Left colon (tissue), 2 donors: Measurements from ENCODE around the gene TFIP11. TPM values are rescaled to one million over a fixed set of nuclear protein-coding genes. Genes with fewer than 3 reads are reported as not detected.

Source experiments
- ATAC-seq: fragments of 200-7000 bp; cut with Tn5 transposase; one replicate; pipeline ENCODE4 v1.9.1; 2020; ENCODE audit warnings: mild to moderate bottlenecking, moderate library complexity
- DNase-seq, 2 donors: peaks; one replicate each; pipeline ENCODE4 v3.0.0-alpha.2; 2020
- intact Hi-C, 2 donors: fragments of 100-400 bp; cut with DNase I in 1 of 2; cut with micrococcal nuclease in 1 of 2; formaldehyde crosslinking; loops; one replicate each; pipeline versions ENCODE4 v1.11.2 to v1.14.0; 2022; cut with DNase I, micrococcal nuclease
- total RNA-seq, 2 donors: library from RNA; stranded (reverse); fragmentation: NEBNext Ultra II Directional; extraction: Animal tissue kit (Norgen Biotek cat#: 25700); gene quantifications; one replicate each; pipeline ENCODE4 v1.2.1, GENCODE V29; 2021
- donor health status: DM: no; HTN: no; CAD: no.
- donor health status: DM: yes; HTN: yes; CAD: no.

Gene TFIP11
- total RNA-seq, 2 donors from 2014 or later: 27.9 to 30.7 TPM

GRCh38 chr22:26483439-26484359 lies 28.6 kb downstream of the TFIP11 start, which contains the start of the genes HPS4 and SRRD:
Gene HPS4 (minus strand): TSS chr22:26483783. CDS start chr22:26481762, 2,021 bp downstream.
Gene SRRD (plus strand): TSS chr22:26483877. CDS start chr22:26483891, 14 bp downstream.
- ATAC-seq: peak; percentile 88
- intact Hi-C loops: no loop called here
- peak; percentile 86 to 95 for DNase-seq

- no peak for ATAC-seq
- DNase-seq: no peak
- intact Hi-C loops: no loop called here
Measured at GRCh38 chr22:26483043-26483438, 29.2 kb downstream of the TFIP11 start.

DNA sequence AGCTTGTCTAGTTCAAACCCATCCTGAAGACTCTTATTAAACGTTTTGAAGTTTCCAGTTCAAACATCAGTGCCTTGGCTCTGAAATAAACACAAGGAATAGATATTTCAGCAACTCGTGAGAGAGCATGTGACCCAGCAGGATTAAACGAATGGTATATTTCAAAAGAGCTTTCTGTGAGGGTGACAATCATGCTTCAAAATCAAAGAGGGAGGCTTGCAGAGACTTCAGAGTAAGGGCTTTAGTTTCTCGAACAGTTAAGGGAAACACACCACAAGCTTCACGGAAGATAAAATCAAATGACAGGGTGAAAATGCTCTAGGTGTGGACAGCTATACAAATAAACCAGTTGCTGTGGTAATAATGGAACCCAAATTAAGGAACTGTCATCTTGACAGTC lies 30.1 kb downstream of the TFIP11 start:
- DNase-seq: no peak
- no peak for ATAC-seq
- intact Hi-C loops: no loop called here

- no peak for ATAC-seq
- intact Hi-C loops: no loop called here
- no peak for DNase-seq
Measured at GRCh38 chr22:26481694-26482093, 30.6 kb downstream of the TFIP11 start.

GRCh38 chr22:26481112-26481693 lies 31.1 kb downstream of the TFIP11 start:
- DNase-seq (no peak), ATAC-seq (no peak)
- intact Hi-C loops: no loop called here

- ATAC-seq: no peak
- DNase-seq: no peak
- intact Hi-C loops: no loop called here
Measured at GRCh38 chr22:26480611-26480932, 31.7 kb downstream of the TFIP11 start.

GRCh38 chr22:26479792-26480610 lies 32.3 kb downstream of the TFIP11 start:
- intact Hi-C loops: no loop called here
- peak; percentile 49 for ATAC-seq
- no peak for DNase-seq

- DNase-seq: no peak
- ATAC-seq: peak; percentile 17
Measured at GRCh38 chr22:26479043-26479791, 33.1 kb downstream of the TFIP11 start.

DNA sequence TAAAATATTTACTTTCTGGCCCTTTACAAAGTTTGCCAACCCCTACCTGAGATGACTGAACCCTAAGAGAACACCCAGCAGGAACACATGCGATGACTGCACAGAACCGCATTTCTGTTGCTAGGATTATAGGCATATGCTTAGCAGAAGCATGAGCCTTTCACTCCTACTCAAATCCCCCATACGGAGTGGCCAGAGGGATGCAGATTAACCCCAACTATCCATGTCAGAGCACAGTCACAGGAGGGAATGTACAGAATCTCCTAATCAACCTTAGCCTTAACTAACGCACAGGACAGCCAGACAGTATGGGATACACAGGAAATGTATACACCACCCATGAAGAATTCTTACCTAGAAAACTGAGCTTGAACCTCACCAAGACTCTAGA lies 34.9 kb downstream of the TFIP11 start:
- intact Hi-C loops: no loop called here
- ATAC-seq: no peak
- DNase-seq: no peak

More at GRCh38 chr22:26479043-26479791, 33.1 kb downstream of the TFIP11 start:
- intact Hi-C loops: no loop called here

DNA sequence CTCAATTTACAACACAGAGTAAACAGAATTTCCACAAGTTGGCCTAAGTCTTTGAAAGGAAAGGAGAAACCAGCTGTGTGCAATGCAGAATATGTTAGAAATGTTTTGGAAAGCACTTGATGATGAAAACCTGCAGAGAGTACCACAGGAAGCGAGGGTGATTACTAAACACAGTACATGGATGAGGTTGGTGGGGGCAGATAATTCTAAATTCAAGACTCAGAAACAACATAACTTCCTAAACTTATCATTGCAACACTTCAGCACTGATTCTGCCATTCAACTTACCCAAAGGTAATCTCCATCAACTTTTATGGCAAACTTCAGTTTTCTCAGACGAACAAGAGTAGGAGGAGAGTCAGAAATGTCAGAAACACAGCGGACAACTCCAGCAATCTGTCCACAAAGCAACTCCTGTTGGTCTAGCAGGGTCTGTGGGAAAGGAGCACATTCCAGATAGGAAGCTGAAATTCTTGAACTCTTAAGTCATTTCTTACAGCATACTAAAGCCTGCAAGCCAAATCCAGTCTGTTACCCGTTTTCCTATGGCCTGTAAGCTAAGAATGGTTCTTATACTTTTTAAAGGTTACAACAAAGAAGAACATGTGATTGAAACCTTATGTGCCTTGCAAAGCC lies 35.5 kb downstream of the TFIP11 start:
- intact Hi-C loops: no loop called here
- ATAC-seq: no peak
- DNase-seq: no peak

- no peak for ATAC-seq
- intact Hi-C loops: no loop called here
- DNase-seq: no peak
Measured at GRCh38 chr22:26474682-26475081, 37.6 kb downstream of the TFIP11 start.

DNA sequence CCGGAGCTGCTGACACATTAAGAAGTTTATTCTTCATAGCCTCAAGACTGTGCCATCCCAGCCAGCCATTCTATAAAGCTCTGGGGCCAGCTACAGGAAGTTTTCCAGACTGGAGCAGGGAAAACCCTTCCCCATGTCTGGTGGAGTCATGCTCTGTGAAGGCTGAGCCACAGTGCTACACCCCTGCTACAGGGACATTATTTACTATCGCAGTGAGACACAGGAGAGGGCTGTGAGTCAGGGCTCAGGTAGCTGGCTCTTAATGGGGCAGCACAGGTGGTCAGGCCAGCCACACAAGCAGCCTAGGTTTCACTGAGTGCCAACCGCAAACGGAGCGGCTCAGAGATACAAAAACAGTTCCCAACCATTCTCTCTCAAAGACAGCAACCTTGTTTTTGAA lies 40.8 kb downstream of the TFIP11 start:
- intact Hi-C loops: no loop called here
- no peak for DNase-seq
- ATAC-seq: no peak

DNA sequence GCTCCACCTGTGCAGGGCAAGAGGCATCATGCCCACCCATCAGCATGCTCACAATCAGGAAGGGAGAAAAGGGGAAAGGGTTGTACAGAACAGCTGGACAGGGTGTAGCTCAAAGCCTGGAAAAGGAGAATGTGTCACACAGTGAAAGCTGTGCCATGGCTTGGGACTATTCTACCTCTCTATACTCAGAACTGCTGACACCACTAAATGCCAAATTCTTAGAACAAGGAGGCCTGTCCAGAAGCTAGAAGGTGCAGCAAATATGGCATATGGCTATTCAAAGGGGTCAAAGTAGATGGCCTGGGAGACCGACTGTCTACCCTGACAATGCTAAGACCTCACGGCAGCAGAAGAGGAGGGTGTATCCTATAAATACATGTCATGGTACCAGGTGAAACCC lies 41.5 kb downstream of the TFIP11 start:
- no peak for DNase-seq
- intact Hi-C loops: no loop called here
- ATAC-seq: no peak

DNA sequence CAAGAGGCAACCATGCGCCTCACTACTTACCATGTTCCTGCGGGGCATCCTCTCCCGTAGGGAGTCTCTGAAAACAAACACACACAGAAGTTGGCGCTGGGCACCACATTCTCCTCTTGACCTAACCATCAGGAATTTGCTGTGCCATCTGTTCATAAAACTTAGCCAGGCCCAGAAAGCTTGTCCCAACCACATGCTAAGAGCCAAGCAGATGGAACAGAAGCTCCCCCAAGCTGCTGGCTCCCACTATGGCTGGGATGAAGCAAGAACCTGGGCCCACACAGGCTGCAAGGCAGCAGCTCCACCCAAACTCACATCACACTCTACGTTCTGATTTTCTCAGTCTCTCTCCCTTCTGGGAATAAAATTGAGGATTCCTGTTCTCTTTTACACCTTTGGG lies 46.1 kb downstream of the TFIP11 start:
- ATAC-seq: no peak
- intact Hi-C loops: no loop called here

DNA sequence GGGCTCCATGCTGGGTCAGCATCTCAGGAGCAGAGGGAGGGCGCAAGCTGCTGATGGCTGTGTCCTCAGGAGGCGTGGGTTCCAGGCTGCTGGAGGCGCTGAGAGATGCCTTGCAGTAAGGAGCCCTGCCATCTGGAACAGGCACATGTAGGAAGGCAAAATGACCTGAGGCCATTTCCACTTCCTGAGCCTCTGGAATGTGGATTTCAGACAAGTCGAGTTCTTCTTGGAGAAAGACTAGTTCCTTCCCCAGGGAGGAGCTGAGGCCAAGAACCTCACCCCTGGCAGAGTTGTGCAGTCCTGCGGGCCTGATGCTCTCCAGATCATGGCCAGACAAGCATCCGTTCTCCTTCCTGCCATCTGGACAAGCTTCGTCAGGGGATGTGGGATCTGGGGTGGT lies 48.0 kb downstream of the TFIP11 start:
- intact Hi-C loops: no loop called here
- no peak for ATAC-seq
- DNase-seq: no peak

More for the DNA sequence above, 46.1 kb downstream of the TFIP11 start:
- no peak for DNase-seq

DNA sequence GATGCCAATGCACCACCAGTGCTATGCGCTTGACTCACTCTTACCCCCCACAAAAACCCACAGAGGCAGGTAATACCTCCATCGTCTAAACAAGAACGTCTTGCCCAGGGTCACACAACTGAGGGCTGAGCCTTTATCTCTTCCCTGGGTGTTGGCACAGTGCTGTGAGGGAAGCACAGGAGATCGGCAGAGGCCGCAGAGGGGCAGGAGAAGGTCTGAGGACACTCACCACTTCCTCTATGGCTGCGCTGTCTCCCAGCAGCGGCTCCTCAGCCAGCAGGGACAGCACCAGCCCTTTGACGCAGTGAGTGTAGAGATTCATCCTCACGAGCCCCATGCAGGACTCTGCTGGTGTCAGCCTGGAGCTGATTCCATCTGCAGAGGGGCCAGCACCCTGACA lies 48.6 kb downstream of the TFIP11 start:
- intact Hi-C loops: no loop called here
- DNase-seq (no peak), ATAC-seq (no peak)

GRCh38 chr22:26463101-26463661 lies 49.1 kb downstream of the TFIP11 start:
- intact Hi-C loops: no loop called here
- ATAC-seq: no peak
- DNase-seq: no peak

- DNase-seq (no peak), ATAC-seq (no peak)
- intact Hi-C loops: no loop called here
Measured at GRCh38 chr22:26462641-26463040, 49.6 kb downstream of the TFIP11 start.
